GM21786 (cell line): ENCODE measurements around the gene SNX18.
"Not testable (repeated sequence)": the region's sequence is repeated elsewhere in the genome, so short reads cannot be mapped to it uniquely, and the experiment has no call there.

Experiments used
- ATAC-seq: cut with Tn5 transposase; IDR thresholded peaks from one replicate; pipeline ENCODE4 v1.9.1; 2021; ENCODE audit not compliant: unreplicated experiment

The SNX18 gene

GRCh38 chr5:54518818-54519508, 1.4 kb downstream of the SNX18 start:
- ATAC-seq: no peak

- no peak for ATAC-seq
Measured at GRCh38 chr5:54519509-54519876, 1.9 kb downstream of the SNX18 start.

- no peak for ATAC-seq
Measured at GRCh38 chr5:54520438-54520846, 2.9 kb downstream of the SNX18 start.

- ATAC-seq: no peak
Measured at GRCh38 chr5:54520940-54521339, 3.4 kb downstream of the SNX18 start.

- no peak for ATAC-seq
Measured at GRCh38 chr5:54521856-54522479, 4.4 kb downstream of the SNX18 start.

GRCh38 chr5:54523534-54523933, 6.0 kb downstream of the SNX18 start:
- ATAC-seq: no peak

- no peak for ATAC-seq
Measured at GRCh38 chr5:54524082-54524481, 6.5 kb downstream of the SNX18 start.

- no peak for ATAC-seq
Measured at GRCh38 chr5:54524704-54525103, 7.1 kb downstream of the SNX18 start.

- ATAC-seq: no peak
Measured at GRCh38 chr5:54525261-54525660, 7.7 kb downstream of the SNX18 start.

GRCh38 chr5:54525692-54526091, 8.1 kb downstream of the SNX18 start:
- no peak for ATAC-seq

- ATAC-seq: no peak
Measured at GRCh38 chr5:54526604-54527288, 9.2 kb downstream of the SNX18 start.

- ATAC-seq: no peak
Measured at GRCh38 chr5:54528633-54529209, 11.2 kb downstream of the SNX18 start.

GRCh38 chr5:54529565-54529964, 12.0 kb downstream of the SNX18 start:
- no peak for ATAC-seq

GRCh38 chr5:54531546-54531945, 14.0 kb downstream of the SNX18 start:
- no peak for ATAC-seq

GRCh38 chr5:54533541-54534190, 16.1 kb downstream of the SNX18 start:
- ATAC-seq: no peak

- no peak for ATAC-seq
Measured at GRCh38 chr5:54534191-54535004, 16.8 kb downstream of the SNX18 start.

GRCh38 chr5:54535149-54535844, 17.7 kb downstream of the SNX18 start:
- ATAC-seq: no peak

GRCh38 chr5:54536375-54536774, 18.8 kb downstream of the SNX18 start:
- not testable (repeated sequence) for ATAC-seq

GRCh38 chr5:54536861-54537260, 19.3 kb downstream of the SNX18 start:
- not testable (repeated sequence) for ATAC-seq

- ATAC-seq: no peak
Measured at GRCh38 chr5:54537725-54538124, 20.2 kb downstream of the SNX18 start.
